Iris pigment epithelial cell (primary cell): ENCODE measurements around the gene TAF12.
A peak's percentile ranks its signal among the peaks of the same experiment; 100 is the strongest.

Source experiments
- DNase-seq: peaks from one replicate; pipeline ENCODE4 v3.0.0-alpha.2; 2011; ENCODE audit warnings: low read depth

Gene TAF12

DNA sequence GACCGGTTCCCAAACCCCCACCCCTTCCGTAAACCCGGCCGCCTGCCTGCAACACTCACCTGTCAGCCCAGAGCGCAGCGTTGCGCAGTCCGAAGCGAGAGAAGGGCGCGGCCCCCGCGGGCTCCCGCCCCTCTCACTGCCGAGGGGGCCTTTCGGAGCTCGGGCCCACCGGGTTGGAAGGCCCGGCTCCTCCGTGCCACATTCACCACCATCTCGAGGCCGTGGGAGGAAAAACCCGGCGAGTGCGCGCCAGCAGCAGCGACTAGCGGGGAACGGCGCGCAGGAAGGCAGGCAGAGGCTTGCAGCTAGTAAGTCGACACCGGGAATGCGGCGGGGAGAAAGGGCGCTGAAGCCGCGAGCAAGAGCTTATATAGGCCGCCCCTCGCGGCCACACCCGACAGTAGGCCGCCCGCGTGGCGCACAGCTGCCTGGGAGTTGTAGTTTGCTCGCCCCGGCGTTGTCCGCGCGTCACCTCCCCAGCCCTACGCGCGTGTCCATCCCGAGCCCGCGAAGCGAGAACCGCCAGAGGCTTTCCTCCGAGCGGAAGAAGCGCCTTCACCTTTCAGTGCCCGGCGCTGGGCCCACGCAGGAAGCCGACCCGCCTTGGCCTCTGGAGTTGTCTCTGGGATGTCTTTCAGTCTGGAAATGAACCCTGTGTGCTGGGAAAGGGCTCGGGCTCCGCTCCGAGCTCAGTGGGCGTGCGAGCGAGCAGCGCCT is 61.2 kb downstream of the TAF12 start:
- peak; percentile 97 for DNase-seq

DNA sequence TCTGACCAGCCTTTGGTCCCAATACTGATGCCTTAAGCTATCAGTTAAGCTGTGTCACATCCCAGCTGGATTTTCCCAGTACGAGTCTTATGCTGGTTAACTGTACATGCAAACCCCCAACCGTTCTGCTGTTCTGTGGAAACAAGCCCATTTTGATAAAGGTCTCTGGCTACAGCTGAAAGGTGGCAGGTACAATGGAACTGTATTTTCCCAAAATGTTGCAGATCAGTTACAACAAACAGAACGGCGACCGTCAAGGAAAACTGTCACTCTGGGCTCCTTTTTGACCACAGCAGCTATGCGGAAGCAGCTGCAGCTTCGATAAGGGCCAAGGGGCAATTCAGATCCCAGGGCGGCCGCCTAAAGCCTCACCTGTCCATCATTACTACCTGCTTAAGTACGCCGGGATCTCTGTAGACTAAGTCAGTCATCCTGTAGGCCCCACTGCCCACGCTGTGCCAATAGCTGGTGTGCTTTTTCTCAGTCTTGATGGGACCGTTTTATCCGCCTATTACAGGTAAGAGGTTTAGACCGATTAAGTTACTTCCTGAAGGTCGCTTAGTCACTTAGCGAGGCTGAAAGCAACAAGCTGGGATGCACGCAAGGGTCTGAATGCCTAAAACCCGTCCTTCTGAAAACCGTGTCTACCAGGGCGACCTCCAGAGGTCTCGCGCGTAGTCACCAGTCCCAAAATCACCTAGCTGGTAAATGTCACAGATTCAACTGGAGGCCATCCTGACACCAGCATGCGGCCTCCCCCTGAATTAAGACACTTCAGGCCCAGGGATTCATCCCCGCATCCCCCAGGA is 61.9 kb downstream of the TAF12 start:
- peak; percentile 36 for DNase-seq

DNA sequence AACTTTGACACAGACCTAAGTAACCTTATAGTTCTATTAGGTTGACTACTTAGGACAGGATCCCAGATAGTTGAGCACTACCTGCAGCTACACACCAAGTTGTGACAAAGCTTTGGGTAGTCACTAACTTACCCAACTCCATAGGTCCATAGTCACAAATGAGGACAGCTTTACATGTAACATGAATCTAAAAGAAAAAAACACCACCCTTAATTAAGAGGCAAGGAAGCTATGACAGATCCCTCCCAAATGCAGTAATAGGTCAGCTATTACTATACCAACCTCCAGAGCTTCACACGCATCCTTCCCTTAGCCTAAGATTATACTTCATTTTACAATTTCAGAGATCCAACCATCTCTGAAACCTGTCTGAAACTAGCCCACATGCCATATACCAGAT is 63.5 kb downstream of the TAF12 start:
- no peak for DNase-seq

- DNase-seq = no peak
Observed at GRCh38 chr1:28578696-28579218, 64.1 kb downstream of the TAF12 start.

- no peak for DNase-seq
Observed at GRCh38 chr1:28577738-28578536, 64.9 kb downstream of the TAF12 start.

DNA sequence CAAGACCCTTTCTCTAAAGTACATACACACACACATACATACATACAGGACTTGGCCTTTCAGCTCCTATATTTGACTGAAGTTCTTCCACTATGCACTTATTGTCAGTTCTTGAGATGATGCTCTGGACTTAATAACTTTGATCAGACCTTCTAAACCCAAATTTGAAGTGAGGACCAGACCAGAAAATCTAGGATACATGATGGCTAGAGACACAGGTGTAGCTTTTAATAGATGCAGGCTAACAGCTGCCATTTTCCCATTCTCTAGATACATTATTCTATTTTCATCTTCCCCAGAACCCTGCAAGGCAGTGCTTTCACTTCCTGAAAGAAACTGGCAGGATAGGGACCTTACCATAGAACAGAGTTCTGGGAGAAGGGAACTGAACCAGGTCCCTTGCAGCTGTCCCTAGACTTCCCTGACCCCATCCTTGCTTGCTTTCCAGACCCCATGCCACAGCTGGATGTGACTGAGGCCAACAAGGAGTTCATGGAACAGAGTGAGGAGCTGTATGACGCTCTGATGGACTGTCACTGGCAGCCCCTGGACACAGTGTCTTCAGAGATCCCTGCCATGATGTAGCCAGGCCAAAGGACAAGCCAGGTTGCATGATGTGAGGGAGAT is 65.7 kb downstream of the TAF12 start:
- DNase-seq = no peak

DNA sequence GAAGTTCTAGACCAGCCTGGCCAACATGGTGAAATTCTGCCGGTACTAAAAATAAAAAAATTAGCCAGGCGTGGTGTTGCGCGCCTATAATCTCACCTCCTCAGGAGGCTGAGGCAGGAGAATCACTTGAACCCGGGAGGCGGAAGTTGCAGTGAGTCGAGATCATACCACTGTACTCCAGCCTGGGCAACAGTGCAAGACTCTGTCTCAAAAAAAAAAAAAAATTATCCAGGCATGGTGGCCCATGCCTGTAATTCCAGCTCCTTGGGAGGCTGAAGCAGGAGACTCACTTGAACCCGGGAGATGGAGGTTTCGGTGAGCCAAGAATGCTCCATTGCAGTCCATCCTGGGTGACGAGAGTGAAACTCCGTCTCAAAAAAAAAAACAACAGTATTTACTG is 69.3 kb downstream of the TAF12 start:
- no peak for DNase-seq

GRCh38 chr1:28572891-28573290 is 70.0 kb downstream of the TAF12 start:
- peak; percentile 93 for DNase-seq

DNA sequence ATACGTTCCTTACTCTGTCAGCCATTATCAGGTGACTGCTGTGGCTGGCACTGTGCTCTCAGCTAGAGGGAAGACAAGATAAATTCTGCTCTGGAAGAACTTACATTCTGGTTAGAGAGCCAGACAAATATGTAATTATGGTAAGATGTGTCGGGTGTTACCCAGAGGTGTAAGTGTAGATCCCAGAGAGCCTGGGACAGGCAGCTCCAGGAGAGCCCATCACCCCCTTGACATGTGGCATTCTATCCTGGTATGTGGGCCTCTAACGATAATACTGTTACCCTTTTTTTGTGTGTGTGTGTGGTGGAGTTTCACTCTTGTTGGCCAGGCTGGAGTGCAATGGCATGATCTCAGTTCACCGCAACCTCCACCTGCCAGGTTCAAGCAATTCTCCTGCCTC is 71.0 kb downstream of the TAF12 start:
- DNase-seq = no peak

- no peak for DNase-seq
Observed at GRCh38 chr1:28566931-28567330, 75.9 kb downstream of the TAF12 start.

- DNase-seq = no peak
Observed at GRCh38 chr1:28565726-28566125, 77.1 kb downstream of the TAF12 start.

GRCh38 chr1:28565040-28565439 is 77.8 kb downstream of the TAF12 start:
- DNase-seq = no peak

DNA sequence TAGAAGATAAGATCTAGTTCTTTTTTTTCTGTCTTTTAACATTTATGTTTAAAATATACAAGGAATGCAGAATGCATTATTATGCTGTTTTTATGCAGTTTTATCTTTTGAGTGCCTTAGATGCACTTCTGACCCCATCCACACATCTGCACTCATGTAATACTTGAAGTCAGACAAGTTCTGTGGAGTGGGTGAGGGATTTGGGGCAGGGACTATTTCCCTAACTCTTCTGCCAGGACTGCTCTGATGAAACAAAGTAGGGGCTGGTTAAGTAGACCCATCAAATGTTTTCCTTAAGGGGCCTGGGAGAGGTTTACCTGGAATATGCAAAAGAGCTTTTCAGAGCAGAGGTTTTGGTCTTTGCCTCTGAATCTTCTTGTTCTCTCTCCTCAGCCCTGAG is 78.6 kb downstream of the TAF12 start:
- DNase-seq = no peak

- no peak for DNase-seq
Observed at GRCh38 chr1:28560886-28561285, 82.0 kb downstream of the TAF12 start.
